GM23338 (cell line): Measurements from ENCODE around the gene CEBPE. TPM values are rescaled to one million over a fixed set of nuclear protein-coding genes. Genes with fewer than 3 reads are reported as not detected.

Experiments
- ATAC-seq: fragments of 200-7000 bp; cut with Tn5 transposase; 3 replicates; pipeline ENCODE4 v1.9.1; 2020
- DNase-seq: peaks from one replicate; pipeline ENCODE4 v3.0.0-alpha.2; 2015; ENCODE audit warnings: low spot score
- H2AFZ ChIP-seq: fragments of 200-600 bp; sonication (generic); 2 replicates; pipeline ENCODE4 v1.8.0; 2016; ENCODE audit warnings: antibody characterized with exemption, mild to moderate bottlenecking, moderate library complexity
- H3F3A ChIP-seq: fragments of 200-600 bp; sonication (generic); replicated peaks from 2 replicates; pipeline ENCODE4 v1.8.0; 2017; ENCODE audit warnings: antibody characterized with exemption, mixed run types, low read depth
- H3K27ac ChIP-seq: fragments of 200-600 bp; sonication (generic); 2 replicates; pipeline ENCODE4 v1.6.1; 2016; ENCODE audit warnings: low read depth
- H3K27me3 ChIP-seq: fragments of 200-600 bp; sonication (generic); 2 replicates; pipeline ENCODE4 v1.8.0; 2016; ENCODE audit warnings: mild to moderate bottlenecking, mixed run types, moderate library complexity; ENCODE audit not compliant: insufficient read depth
- H3K36me3 ChIP-seq: fragments of 200-600 bp; sonication (generic); 2 replicates; pipeline ENCODE4 v1.8.0; 2016; ENCODE audit warnings: mild to moderate bottlenecking; ENCODE audit not compliant: insufficient read depth
- H3K4me1 ChIP-seq: fragments of 200-600 bp; sonication (generic); 2 replicates; pipeline ENCODE4 v1.8.0; 2016; ENCODE audit warnings: mild to moderate bottlenecking, moderate library complexity; ENCODE audit not compliant: insufficient read depth
- H3K4me2 ChIP-seq: fragments of 200-600 bp; sonication (generic); 2 replicates; pipeline ENCODE4 v1.7.1; 2017; ENCODE audit warnings: mixed run types
- H3K4me3 ChIP-seq: fragments of 200-600 bp; sonication (generic); 2 replicates; pipeline ENCODE4 v1.6.1; 2016; ENCODE audit warnings: mixed run types
- H3K79me2 ChIP-seq: fragments of 200-600 bp; sonication (generic); replicated peaks from 2 replicates; pipeline ENCODE4 v1.8.0; 2017; ENCODE audit warnings: mild to moderate bottlenecking; ENCODE audit not compliant: insufficient read depth
- H3K9me2 ChIP-seq: fragments of 200-600 bp; sonication (generic); 2 replicates; pipeline ENCODE4 v1.8.0; 2017; ENCODE audit not compliant: insufficient read depth
- H4K20me1 ChIP-seq: fragments of 200-600 bp; sonication (generic); replicated peaks from 2 replicates; pipeline ENCODE4 v1.8.0; 2017; ENCODE audit warnings: mild to moderate bottlenecking; ENCODE audit not compliant: insufficient read depth
- H3K27ac Mint-ChIP-seq: 2 replicates; pipeline ENCODE4 v1.8.0; 2020; ENCODE audit warnings: inconsistent platforms, mild to moderate bottlenecking, moderate library complexity, mixed read lengths
- H3K27me3 Mint-ChIP-seq: 3 replicates; pipeline ENCODE4 v1.8.0; 2022; ENCODE audit warnings: low read depth, mild to moderate bottlenecking, moderate library complexity, mixed read lengths, inconsistent platforms; ENCODE audit not compliant: insufficient read depth, poor library complexity
- H3K36me3 Mint-ChIP-seq: 3 replicates; pipeline ENCODE4 v1.8.0; 2021; ENCODE audit warnings: low read depth, mild to moderate bottlenecking, inconsistent platforms, moderate library complexity, mixed read lengths
- H3K4me1 Mint-ChIP-seq: 3 replicates; pipeline ENCODE4 v1.8.0; 2020; ENCODE audit warnings: mild to moderate bottlenecking, inconsistent platforms, mixed read lengths
- H3K4me3 Mint-ChIP-seq: 3 replicates; pipeline ENCODE4 v1.8.0; 2021; ENCODE audit warnings: moderate library complexity, mild to moderate bottlenecking, inconsistent platforms, mixed read lengths
- H3K9me3 Mint-ChIP-seq: 3 replicates; pipeline ENCODE4 v1.8.0; 2020; ENCODE audit warnings: moderate library complexity, mild to moderate bottlenecking, inconsistent platforms, mixed read lengths
- CTCF ChIP-seq, 2 experiments: fragments of 200-600 bp in 1 of 2; sonication (generic) in 1 of 2; conservative IDR thresholded peaks; 2 replicates each; pipeline versions ENCODE4 v1.5.1 to v1.6.1; 2016 to 2017; ENCODE audit warnings: antibody characterized with exemption in 2 of 2, low read depth in 2 of 2, mild to moderate bottlenecking in 2 of 2, moderate library complexity in 1 of 2
- EZH2 ChIP-seq: fragments of 200-600 bp; sonication (generic); IDR thresholded peaks from one replicate; pipeline ENCODE4 v1.8.0; 2017; ENCODE audit warnings: antibody characterized with exemption, mild to moderate bottlenecking, low read depth; ENCODE audit not compliant: unreplicated experiment
- EZH2phosphoT487 ChIP-seq: fragments of 200-600 bp; sonication (generic); IDR thresholded peaks from one replicate; pipeline ENCODE4 v1.8.1; 2018; ENCODE audit warnings: antibody characterized with exemption; ENCODE audit not compliant: unreplicated experiment
- JUNB ChIP-seq: IDR thresholded peaks from one replicate; pipeline ENCODE4 v1.6.1; 2016; ENCODE audit warnings: antibody characterized with exemption; ENCODE audit not compliant: unreplicated experiment
- NANOG ChIP-seq: IDR thresholded peaks from 2 replicates; pipeline ENCODE4 v1.6.1; 2016; ENCODE audit warnings: antibody characterized with exemption, borderline replicate concordance
- POLR2AphosphoS5 ChIP-seq: IDR thresholded peaks from 2 replicates; pipeline ENCODE4 v1.6.1; 2016; ENCODE audit warnings: antibody characterized with exemption, low read depth
- STAT1 ChIP-seq: IDR thresholded peaks from one replicate; pipeline ENCODE4 v1.6.1; 2016; ENCODE audit warnings: antibody characterized with exemption; ENCODE audit not compliant: unreplicated experiment
- ZNF114 ChIP-seq: fragments of 250-450 bp; sonication (Bioruptor Pico); IDR thresholded peaks from 2 replicates; pipeline ENCODE4 v1.5.0; 2020; ENCODE audit warnings: mild to moderate bottlenecking, moderate library complexity
- ZNF462 ChIP-seq: fragments of 250-450 bp; sonication (Bioruptor Pico); IDR thresholded peaks from 2 replicates; pipeline ENCODE4 v1.5.0; 2020; ENCODE audit warnings: mild to moderate bottlenecking, moderate library complexity
- polyA plus RNA-seq: library from polyadenylated mRNA; unstranded; fragments of >200 nt; fragmentation: Nextera tagmentation; extraction: Ambion mirVana; gene quantifications from 2 replicates; pipeline ENCODE4 v1.2.1, GENCODE V29; 2016
- total RNA-seq: library from RNA; depleted of rRNA; stranded (reverse); fragments of >200 nt; shearing (Covaris generic); gene quantifications from 2 replicates; pipeline ENCODE4 v1.2.3, GENCODE V29; 2014

CEBPE gene
- total and polyA plus RNA-seq, 2 experiments from 2014 or later = not detected

GRCh38 chr14:23117371-23118020, 1.6 kb downstream of the CEBPE start:
- no peaks in the 10 kb centered on the region; the same call in 2 of the 3 replicates for H3K36me3 Mint-ChIP-seq
- Histone ChIP-seq H3K27ac (no peak overlapping the region), H3K4me3 (no peak overlapping the region), H3F3A (no peaks in the 10 kb centered on the region; the same call in 1 of the 2 replicates), H2AFZ (no peak overlapping the region), H3K4me2 (no peak overlapping the region), H3K9me2 (no peaks in the 10 kb centered on the region), H3K79me2 (no peaks in the 10 kb centered on the region), H3K4me1 (peaks cover 33% of the 10 kb centered on the region), H3K27me3 (no peaks in the 10 kb centered on the region), H3K36me3 (no peaks in the 10 kb centered on the region), H4K20me1 (no peaks in the 10 kb centered on the region)
- H3K27ac Mint-ChIP-seq = no peak overlapping the region
- DNase-seq (no peak), ATAC-seq (no peak)
- TF ChIP-seq NANOG (no peak), ZNF462 (CRISPR knock-in tag) (no peak), JUNB (no peak), CTCF (conservative IDR thresholded peaks at IDR 0.05; ENCODE audit: low read depth in 2 of 2) (no peak), EZH2phosphoT487 (no peak), EZH2 (no peak), STAT1 (no peak), ZNF114 (no peak), POLR2AphosphoS5 (no peak)
- H3K9me3 Mint-ChIP-seq = no peaks in the 10 kb centered on the region; the same call in 2 of the 3 replicates
- H3K4me3 Mint-ChIP-seq = no peak overlapping the region
- peaks cover 22% of the 10 kb centered on the region for H3K27me3 Mint-ChIP-seq
- peaks cover 50% of the 10 kb centered on the region for H3K4me1 Mint-ChIP-seq
